Left lung (tissue), 10 donors: ENCODE measurements around the gene WBP1. TPM values are rescaled to one million over a fixed set of nuclear protein-coding genes. Genes with fewer than 3 reads are reported as not detected.
A peak's percentile ranks its signal among the peaks of the same experiment; 100 is the strongest.

Experiments used
- ATAC-seq: fragments of 200-7000 bp; cut with Tn5 transposase; one replicate; pipeline ENCODE4 v1.9.1; 2020; ENCODE audit warnings: moderate library complexity
- DNase-seq, 4 donors: peaks; one replicate each; pipeline ENCODE4 v3.0.0-alpha.2; 2013 to 2020
- H3K27ac ChIP-seq, 2 donors: fragments of 200-600 bp; sonication (generic) in 1 of 2; one replicate each; pipeline versions ENCODE4 v1.5.0 to v1.8.0; 2020 to 2021
- H3K27me3 ChIP-seq, 2 donors: fragments of 200-600 bp; sonication (generic) in 1 of 2; one replicate each; pipeline versions ENCODE4 v1.5.0 to v1.8.0; 2020 to 2021
- H3K36me3 ChIP-seq, 2 donors: fragments of 200-600 bp; sonication (generic) in 1 of 2; one replicate each; pipeline versions ENCODE4 v1.5.0 to v1.8.0; 2020 to 2021
- H3K4me1 ChIP-seq, 2 donors: fragments of 200-600 bp; one replicate each; pipeline ENCODE4 v1.8.0; 2021
- H3K4me3 ChIP-seq, 2 donors: fragments of 200-600 bp; sonication (generic) in 1 of 2; one replicate each; pipeline versions ENCODE4 v1.5.0 to v1.8.0; 2020 to 2021; ENCODE audit warnings: mild to moderate bottlenecking in 1 of 2
- H3K9me3 ChIP-seq, 2 donors: fragments of 200-600 bp; sonication (generic) in 1 of 2; one replicate each; pipeline versions ENCODE4 v1.5.0 to v1.8.0; 2020 to 2021
- intact Hi-C, 2 donors: fragments of 100-400 bp; cut with DNase I; formaldehyde crosslinking; loops; one replicate each; pipeline versions ENCODE4 v1.11.2 to v1.14.2; 2022
- polyA plus RNA-seq, 6 donors: library from polyadenylated mRNA; unstranded; fragments of 120-200 nt; gene quantifications; one replicate each; pipeline ENCODE4 v1.2.1, GENCODE V29; 2013; ENCODE audit not compliant: insufficient read length in 6 of 6
- total RNA-seq, 2 donors: library from RNA; stranded (reverse); fragmentation: NEBNext Ultra II Directional; extraction: Animal tissue kit (Norgen Biotek cat#: 25700); gene quantifications; one replicate each; pipeline ENCODE4 v1.2.1, GENCODE V29; 2021
- TF ChIP-seq, protein P1 (sequence below), 2 donors: fragments of 200-600 bp; sonication (generic) in 1 of 2; IDR thresholded peaks; one replicate each; pipeline versions ENCODE4 v1.5.0 to v1.8.0; 2021; ENCODE audit warnings: antibody characterized with exemption in 2 of 2
- donor health status: DM: no; HTN: yes; CAD: no.
- donor health status: DM: no; HTN: no; CAD: no.

Gene WBP1
- total and polyA plus RNA-seq, 8 donors = 38.7 to 122 (median 108) TPM

DNA sequence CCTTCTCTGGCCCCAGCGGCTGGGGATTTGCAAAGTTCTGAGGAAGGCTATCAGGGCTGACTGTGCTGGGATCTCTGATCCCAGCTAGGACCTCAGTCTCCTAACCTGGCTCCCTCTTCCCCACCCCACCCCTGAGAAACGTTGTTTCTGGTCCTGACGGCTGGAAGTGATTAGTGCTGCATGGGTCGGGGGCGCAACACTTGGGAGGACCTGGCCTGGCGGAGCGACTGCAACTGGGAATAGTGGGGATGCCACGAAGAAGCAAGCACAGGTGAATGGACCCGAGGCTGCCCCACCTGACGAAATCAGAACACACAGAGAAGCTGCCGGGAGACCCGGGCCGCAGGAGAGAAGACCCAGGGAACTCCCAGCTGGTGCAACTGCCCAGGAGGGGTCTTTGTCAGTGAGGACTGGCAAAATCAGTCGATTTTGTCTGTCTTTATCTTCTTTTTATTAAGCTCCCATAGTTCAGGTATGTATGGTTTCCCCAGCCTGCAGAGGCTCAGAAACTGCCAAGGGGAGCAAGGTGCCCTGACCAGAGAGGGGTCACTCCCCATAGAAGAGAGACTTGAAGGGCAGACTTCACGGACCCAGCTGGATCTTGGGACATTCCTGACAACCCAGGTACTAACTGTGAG is 41.8 kb downstream of the WBP1 start:
- Histone ChIP-seq H3K36me3 (peaks cover 0 to 5% of the 10 kb centered on the region in 2 donors), H3K4me3 (peak overlapping the region in 1 of 2 donors; percentile 53), H3K9me3 (no peaks in the 10 kb centered on the region), H3K27ac (no peak overlapping the region), H3K27me3 (peaks cover 30 to 72% of the 10 kb centered on the region in 2 donors), H3K4me1 (peaks cover 25 to 62% of the 10 kb centered on the region in 2 donors)
- ATAC-seq = no peak
- intact Hi-C loops = no loop called here
- TF ChIP-seq, protein P1, sequence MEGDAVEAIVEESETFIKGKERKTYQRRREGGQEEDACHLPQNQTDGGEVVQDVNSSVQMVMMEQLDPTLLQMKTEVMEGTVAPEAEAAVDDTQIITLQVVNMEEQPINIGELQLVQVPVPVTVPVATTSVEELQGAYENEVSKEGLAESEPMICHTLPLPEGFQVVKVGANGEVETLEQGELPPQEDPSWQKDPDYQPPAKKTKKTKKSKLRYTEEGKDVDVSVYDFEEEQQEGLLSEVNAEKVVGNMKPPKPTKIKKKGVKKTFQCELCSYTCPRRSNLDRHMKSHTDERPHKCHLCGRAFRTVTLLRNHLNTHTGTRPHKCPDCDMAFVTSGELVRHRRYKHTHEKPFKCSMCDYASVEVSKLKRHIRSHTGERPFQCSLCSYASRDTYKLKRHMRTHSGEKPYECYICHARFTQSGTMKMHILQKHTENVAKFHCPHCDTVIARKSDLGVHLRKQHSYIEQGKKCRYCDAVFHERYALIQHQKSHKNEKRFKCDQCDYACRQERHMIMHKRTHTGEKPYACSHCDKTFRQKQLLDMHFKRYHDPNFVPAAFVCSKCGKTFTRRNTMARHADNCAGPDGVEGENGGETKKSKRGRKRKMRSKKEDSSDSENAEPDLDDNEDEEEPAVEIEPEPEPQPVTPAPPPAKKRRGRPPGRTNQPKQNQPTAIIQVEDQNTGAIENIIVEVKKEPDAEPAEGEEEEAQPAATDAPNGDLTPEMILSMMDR (IDR thresholded peaks at IDR 0.05) = no peak
- DNase-seq = peak in 1 of 4 donors; percentile 67

DNA sequence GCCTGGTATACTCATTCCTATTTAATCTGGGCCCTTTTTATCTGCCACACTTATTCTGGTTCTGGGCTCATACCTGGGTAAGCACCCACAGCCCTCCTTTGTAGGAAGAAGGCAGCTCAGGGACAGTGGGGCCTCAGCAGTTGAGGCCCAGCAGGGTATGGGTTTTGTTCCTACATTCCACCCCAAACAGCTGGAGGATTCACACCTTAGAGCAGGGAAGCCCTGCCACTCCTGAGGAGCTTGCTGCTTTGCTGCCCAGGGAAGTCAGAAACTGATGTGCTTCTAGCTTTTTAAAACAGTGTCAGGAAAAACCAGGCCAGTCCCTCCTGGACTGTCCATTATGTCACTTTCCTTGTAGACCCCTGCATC is 42.3 kb downstream of the WBP1 start:
- H3K27ac ChIP-seq = no peak overlapping the region
- intact Hi-C loops = no loop called here
- ATAC-seq (no peak), DNase-seq (peak in 1 of 4 donors; percentile 4)
- H3K36me3 ChIP-seq = peaks cover 0 to 10% of the 10 kb centered on the region in 2 donors
- H3K27me3 ChIP-seq = peaks cover 30 to 72% of the 10 kb centered on the region in 2 donors
- H3K9me3 ChIP-seq = no peaks in the 10 kb centered on the region
- H3K4me1 ChIP-seq = peaks cover 30 to 67% of the 10 kb centered on the region in 2 donors
- no peak overlapping the region for H3K4me3 ChIP-seq
- TF ChIP-seq, protein P1 (IDR thresholded peaks at IDR 0.05) = no peak

DNA sequence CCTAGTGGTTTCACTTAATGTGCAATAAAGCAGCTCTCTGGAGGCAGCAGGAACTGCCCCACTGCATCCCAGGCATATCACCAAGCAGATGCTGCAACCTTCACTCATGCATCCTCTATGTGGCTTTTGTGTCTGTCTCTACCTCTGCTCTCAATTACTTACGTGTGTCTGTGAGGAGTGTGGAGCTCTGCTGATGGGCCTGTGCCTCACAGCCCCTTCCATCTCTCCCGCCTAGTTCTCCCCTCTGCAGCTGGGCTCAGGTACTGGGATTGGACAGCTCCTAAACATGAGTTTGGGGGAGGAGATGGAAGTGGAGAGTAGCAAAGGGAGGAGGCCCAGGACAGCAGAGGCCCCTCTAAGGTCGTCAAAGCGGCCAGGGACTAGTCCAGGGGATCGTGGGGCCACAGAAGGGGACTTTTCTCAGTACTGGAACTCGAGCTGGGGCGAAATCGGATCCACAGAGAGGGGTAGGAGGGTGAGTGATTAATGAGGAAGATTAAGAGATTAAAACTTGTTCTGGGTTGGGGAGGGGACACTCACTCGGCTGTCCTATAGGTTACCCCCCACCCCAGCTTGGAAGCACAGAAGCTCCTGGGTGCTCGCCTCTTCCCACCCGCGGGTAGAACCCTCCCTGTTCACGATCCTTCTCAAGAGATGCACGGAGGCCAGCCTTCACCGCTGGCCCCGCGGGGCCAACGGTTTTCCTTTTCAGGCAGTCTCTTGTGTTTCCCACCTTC is 43.3 kb downstream of the WBP1 start:
- peak overlapping the region in 1 of 2 donors; percentile 79 for H3K4me3 ChIP-seq
- H3K27ac ChIP-seq = no peak overlapping the region
- H3K27me3 ChIP-seq = peaks cover 30 to 72% of the 10 kb centered on the region in 2 donors
- intact Hi-C loops = no loop called here
- ATAC-seq (no peak), DNase-seq (peak in 1 of 4 donors; percentile 45)
- peaks cover 38 to 76% of the 10 kb centered on the region in 2 donors for H3K4me1 ChIP-seq
- no peaks in the 10 kb centered on the region for H3K9me3 ChIP-seq
- peaks cover 0 to 18% of the 10 kb centered on the region in 2 donors for H3K36me3 ChIP-seq
- TF ChIP-seq, protein P1 (IDR thresholded peaks at IDR 0.05) = no peak

DNA sequence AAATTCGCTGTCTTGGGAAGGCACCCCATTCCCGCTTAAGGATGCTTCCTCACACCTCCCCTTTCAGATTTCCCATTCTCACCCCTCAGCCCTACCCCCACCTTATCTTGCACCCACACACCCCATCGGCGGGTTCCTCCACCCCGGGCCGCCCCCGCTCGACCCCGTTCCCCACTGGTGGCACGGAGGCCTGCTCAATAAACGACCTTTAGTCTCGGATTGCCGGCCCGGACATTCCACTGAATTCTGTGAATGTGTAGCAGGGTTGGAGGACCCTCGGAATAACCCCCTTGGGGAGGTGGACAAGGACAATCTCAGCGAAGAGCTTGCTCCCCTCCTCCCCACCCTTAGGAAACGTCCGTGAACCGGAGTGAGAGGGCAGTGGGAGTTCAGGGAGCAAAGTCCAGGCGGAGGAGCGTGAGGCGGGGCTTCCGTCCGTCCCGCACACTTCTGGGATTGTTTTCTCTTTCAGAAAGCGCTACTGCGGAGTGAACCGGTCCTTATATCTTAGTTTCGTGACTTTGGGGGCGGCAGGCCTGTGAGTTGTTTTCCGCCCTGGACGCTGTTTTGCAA is 44.0 kb downstream of the WBP1 start:
- Histone ChIP-seq H3K4me1 (peaks cover 38 to 81% of the 10 kb centered on the region in 2 donors), H3K27ac (peak overlapping the region; percentile 87 to 88), H3K4me3 (peak overlapping the region; percentile 54 to 79), H3K27me3 (peaks cover 29 to 65% of the 10 kb centered on the region in 2 donors), H3K36me3 (peaks cover 0 to 18% of the 10 kb centered on the region in 2 donors), H3K9me3 (no peaks in the 10 kb centered on the region)
- intact Hi-C loops = no loop called here
- TF ChIP-seq, protein P1 (IDR thresholded peaks at IDR 0.05) = no peak
- ATAC-seq = peak; percentile 14
- peak in 1 of 4 donors; percentile 66 for DNase-seq
